HG02678 (cell line): ENCODE data around the gene SH3D19.

ENCODE experiments used
- ATAC-seq: cut with Tn5 transposase; IDR thresholded peaks from one replicate; pipeline ENCODE4 v1.9.1; 2021; ENCODE audit warnings: mild to moderate bottlenecking, moderate library complexity; ENCODE audit not compliant: unreplicated experiment

The SH3D19 gene

DNA sequence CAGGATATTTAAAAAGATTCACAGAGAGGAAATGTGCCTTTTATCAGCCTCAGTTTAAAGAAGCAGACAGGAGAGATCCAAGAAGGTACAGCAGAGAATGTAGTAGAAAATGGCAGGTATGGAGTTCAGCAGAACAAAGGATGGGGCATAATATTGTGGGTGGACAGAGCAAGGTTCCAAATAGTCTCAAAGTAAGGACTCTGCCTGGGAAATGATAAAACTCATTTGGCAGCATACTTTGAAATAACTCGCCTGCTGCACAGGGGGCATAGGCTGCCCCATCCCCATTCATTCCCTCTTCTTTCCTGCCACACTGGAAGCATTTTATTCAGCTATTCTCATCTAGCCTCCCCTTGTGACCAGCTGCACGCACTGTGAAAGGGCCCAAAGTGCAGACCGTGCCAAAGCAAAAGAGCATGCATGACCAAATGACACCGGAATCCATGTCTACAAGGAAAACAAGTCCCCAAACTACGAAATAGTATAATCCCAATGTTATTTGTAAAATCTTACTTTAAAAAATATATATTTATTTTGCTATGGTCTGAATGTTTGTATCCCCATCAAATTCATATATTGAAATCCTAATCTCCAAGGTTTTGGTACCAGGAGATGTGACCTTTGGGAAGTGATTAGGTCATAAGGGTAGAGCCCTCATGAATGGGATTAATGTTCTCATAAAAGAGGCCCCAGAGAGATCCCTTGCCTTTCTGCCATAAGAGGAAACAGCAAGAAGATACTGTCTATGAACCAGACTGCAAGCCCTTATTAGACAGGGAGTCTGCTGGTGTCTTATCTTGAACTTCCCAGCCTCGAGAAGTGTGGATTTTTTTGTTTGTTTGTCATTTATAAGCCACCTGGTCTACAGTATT, 125.8 kb downstream of the SH3D19 start:
- ATAC-seq: no peak

DNA sequence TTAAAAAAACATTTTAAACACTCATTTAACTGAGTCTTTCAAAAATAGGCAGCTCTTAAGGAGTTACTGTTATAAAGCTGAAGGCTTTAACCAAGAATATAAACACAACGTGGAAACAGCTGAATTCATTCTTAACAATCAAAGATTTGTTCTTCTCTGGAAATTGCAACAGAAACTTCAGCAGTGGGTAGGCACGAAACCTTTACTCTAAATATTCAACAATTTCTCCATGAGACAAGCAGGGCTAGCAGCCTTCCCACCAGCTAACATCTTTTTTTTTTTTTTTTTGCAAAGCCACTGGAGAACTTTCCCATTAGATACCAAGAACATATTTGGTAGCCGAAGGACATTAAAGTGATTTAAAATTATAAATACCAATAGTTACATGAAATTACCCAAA, 126.7 kb downstream of the SH3D19 start:
- no peak for ATAC-seq

DNA sequence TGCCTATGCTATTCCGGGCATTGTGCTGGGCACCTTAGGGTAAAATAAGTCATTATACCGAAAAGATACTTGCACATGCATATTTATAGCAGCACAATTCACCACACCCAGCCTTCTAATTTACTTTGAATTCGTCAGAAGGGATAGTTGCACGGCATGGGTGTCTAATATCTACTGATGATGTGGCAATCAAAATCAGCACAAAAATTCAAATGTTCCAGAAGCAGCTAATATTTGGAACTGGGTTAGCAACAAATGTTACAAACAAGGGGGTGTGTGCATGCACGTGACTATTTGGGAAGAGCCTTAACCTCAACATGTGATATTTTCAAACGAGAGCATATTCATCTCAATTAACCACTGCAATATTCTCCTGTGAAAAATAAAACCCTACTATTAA, 128.2 kb downstream of the SH3D19 start:
- no peak for ATAC-seq

DNA sequence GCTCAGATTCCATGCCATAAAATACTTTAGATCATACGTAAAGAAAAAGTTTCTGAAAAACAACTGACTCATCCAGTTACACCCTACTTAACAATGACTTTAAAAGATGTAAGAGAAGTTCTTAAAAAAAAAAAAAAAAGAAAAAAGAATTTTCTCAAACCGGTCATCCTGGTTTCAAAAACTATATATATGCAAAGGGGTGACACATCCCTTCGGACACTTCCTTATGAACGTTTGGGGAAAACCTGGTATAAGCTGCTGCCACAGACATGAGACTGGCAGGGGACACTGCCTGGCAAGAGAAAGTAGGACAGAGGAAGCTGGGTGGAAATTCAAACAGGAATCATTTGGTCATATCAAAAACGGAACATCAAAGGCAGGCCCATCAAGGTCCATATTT, 129.6 kb downstream of the SH3D19 start:
- no peak for ATAC-seq

DNA sequence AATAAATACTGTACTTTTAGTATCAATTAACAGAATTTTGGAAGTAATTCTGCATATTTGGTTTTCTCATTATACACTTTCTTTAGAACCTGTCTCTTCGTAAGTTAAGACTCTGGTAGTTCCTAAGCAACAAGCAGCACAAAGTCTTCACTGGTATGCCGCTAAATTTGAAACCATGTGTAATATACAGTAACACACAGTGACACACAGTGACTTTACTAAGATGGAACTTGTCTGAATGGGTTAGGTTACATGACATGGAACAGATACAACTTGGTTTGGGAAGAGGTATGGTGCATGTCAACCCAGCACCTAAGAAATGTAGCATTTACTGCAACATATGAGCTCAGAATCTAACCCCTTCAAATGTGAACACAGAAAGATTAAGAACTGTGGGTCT, 132.0 kb downstream of the SH3D19 start:
- ATAC-seq: no peak

DNA sequence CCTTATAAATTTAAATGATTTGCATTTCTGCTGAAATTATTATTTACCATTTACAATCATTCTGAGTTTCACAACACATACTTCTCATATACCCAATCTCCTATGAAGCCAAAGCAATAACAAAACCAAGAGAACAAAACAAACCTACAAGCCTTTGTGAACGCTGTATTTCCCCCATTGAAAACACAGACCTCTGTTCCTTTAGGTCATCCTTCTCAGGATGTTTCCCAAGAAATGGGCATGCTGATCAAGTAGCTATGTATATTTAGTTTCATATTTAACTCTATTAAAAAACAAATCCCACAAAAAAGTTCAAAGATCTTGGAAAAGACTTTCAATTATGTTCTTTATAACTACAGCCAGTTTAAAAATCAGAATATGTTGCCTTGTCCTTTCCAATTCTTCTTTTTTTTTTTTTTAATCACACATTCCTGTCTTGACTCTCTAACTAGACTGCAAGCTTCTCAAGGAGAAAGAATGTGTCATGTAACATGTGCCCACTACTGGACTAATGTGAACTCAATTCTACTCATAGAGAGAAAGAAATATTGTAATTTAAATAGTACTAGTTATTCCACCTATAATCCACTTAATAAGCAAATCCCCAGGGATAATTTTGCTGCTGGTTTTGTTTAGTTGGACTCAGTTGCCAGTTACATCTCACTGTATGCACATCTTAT, 132.7 kb downstream of the SH3D19 start:
- no peak for ATAC-seq

DNA sequence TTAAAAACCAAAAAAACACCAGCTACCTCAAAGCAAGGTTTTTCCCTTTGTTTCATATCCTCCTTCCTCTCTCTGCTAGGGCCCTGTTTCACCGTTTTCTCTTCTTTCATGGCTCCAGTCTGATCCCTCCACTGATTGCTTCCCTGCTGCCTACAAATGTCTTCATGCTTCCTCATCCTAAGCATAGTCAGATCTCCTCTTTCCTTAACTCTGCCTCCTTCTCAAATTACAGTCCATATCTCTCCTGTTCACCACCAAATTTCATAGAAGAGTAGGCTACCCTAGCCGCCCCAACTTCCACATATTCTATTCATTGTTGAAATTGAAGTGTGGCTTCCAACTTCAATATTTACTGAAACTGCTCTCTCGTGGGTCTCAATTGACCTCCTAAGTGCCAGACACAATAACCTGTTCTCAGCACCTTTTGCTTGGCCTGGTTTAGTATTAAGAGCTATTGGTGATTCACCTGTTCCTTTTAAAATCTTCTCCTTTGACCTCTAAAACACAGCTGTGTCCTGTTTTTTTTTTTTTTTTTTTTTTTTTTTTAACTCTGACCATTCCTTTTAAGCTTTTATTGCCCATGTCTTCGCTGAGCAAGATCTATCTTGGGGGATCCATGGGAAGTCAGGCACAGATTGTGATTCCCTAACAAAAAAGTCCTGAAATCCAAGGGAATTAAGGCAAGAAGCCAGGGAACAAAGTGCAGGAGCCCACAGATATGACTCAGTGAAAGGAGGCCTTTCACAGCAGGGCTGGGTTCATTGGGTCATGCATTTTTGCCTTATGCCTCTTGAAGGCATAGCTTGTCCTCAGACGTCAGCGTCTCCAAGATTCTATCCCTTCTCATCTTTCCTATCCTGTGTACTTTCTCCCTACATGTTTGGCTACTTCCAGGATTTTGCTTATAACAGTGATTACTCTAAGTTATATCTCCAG, 140.6 kb downstream of the SH3D19 start:
- no peak for ATAC-seq

DNA sequence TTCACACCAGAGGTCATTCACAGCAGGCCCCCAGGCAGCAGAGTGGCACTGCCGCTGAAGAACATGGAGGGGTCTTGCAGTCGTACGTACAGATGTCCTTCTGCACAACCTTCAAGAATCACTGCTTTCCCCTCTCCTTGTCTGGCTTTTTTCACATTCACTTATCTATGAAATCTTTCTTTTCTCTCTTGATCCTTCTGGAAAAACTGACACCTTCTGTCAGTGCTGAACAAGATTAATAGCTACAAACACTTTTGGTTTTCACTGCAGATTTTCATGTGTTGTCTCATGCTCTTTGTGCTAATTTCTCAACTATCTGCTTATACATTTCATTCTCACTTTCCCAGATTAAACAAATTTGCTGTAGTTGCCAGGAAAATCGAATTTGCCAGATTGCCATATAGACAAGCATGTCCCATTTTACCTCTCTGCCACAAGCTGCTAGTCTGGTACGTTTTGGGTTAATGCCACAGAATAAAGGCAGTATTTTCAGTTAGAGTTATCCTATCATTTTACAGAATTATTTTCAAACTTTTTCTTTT, 142.9 kb downstream of the SH3D19 start:
- no peak for ATAC-seq

DNA sequence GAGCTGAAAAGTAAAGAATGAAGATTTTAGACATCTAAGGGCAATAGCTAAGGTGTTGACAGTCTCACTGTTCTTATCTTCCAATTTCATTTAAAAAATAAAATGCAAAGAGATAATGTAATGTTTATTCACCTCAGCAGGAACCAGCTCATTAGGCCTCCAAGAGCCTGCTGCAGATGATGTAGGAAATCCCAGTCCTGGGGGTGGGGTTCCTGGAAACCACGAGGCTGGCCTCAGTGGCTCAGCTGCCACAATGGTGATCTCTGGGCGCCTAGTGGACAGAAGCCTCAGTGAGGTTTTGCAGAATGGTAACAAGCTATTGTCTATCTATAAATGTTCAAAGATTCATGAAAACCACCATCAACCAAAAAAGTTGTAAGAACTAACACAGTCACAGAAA, 148.7 kb downstream of the SH3D19 start:
- ATAC-seq: no peak

DNA sequence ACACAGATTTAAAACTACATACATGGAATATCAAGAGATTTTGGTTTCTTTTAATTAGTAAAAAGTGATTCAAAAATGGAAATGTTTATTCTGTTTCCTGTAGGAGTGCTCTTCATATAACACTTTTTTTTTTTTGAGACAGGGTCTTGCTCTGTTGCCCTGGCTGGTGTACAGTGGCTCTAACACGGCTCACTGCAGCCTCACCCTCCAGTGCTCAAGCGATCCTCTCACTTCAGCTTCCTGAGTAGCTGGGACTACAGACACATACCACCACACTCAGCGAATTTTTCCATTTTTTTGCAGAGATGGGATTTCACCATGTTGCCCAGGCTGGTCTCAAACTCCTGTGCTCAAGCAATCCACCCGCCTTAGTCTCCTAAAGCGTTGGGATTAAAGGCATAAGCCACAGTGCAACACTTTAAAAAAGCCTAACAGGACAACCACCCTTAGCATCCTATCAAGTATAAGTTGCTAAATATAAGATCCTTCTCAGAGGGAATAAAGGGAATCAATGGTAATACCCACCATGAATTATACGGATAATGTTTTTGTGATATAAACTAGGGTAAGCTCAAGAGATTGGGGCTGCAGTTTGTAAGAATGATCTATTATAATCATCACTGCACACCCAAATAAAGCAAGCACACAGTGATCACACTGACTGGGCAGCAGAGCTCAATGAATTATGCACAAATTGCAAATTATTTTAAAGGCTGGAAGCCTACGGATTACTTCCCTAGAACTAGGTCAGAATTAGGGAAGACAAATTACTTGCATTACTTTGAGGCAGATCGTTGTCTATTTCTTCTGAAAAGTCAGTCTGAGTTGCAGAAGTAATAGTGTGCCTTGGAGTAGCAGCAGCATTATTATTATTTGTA, 149.4 kb downstream of the SH3D19 start:
- ATAC-seq: no peak

DNA sequence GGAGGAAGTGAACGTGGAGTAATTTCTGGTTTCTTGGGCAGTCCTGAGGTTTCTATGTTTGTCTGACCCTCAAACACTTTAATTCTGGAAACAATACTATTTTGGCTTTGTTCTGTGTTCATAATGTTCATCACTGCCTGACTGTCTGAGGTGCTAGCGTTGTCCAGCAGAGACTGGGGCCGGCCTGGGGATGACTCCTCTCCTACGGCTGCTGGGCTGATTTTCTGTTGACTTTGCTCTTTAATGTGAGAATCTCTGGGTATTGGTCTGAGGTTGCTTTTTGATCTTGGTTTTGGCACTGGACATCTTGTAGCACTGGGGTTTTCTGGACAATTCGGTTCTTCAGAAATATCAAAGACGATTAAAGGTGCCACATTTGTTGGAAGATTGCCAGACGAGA, 150.2 kb downstream of the SH3D19 start:
- no peak for ATAC-seq

DNA sequence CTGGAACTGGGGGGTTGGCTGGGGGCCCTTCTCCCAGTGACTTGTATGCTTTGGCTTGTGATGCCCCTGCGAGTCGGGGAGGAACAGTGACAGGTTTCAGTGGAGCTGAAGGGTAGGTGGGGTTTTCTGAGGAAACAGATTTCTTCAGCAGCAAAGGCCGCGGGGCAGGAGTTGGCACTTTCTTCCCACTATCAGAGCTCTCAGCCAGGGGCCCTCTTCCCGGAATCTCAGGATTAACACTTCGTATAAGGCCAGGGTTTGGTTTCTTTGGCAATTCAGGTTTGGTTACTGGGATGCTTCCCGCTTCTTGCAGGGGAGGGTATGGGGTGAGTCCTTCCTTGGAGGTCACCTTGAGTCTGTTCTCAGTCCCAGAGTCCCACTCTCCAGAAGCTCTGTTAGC, 150.6 kb downstream of the SH3D19 start:
- ATAC-seq: no peak

DNA sequence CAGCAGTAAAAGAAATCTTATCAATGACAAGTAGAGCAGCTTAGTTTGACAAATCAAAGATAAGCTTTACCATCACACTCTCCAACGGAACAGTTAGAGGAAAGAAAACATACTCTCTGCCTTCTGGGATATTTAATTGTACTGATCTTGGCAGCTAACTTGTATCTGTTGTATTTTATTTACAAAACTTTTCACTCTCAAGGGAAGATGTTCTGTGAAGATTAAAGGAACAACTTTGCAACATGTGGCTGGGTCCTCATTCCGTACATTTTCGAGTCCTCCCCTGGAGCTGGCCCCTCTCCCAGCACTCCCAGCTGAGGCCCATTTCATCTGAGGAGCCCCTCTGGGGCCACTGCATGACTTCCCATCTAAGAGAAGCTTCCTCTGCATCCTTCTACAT, 151.5 kb downstream of the SH3D19 start:
- ATAC-seq: no peak

DNA sequence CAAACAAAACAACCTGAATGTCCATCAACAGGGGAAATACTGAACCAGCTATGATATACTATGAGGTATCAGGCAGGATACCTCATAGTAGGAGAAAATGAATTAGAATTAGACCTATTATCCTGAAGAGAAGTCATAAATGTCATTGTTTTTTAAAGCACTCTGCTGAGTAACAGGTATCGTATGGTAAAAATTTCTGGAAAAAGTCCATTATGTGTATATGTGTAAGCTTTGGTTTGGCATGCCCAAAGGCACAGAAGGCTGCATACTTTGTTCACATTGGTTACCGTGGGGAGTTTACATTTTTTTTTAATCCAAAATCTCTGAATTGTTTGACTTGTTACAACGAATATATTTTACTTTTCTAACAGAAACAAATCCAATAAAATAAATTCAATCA, 155.5 kb downstream of the SH3D19 start:
- ATAC-seq: no peak

DNA sequence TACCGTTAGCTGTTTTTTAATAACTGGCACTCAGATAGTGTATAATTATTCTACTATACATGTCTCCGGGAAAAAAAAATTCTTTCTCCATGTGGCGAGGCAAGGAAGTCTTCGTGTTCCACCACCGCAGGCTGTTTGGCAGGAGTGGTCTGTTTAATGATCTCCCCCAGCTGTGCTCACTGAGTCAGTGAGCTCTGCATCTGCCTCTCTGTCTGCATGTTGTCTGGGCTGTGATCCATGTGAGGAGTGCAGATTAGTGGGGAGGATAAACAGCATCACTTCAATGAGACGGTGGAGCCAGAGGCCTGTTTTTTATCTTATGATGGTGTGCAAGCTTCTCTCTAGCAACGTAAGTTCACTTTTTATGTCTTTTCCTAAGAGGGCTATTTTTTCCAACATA, 156.2 kb downstream of the SH3D19 start:
- no peak for ATAC-seq

DNA sequence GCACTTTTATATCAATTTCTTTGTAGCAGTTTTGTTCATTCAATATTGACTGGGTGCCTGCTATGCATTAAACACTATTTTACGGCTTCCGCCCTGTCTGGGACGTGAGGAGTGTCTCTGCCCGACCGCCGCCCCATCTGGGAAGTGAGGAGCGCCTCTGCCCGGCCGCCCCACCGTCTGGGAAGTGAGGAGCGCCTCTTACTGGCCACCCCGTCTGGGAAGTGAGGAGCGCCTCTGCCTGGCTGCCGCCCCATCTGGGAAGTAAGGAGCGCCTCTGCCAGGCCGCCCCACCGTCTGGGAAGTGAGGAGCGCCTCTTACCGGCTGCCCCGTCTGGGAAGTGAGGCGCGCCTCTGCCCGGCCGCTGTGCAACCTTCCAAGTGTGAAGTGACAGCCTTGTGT, 157.8 kb downstream of the SH3D19 start:
- ATAC-seq: no peak

DNA sequence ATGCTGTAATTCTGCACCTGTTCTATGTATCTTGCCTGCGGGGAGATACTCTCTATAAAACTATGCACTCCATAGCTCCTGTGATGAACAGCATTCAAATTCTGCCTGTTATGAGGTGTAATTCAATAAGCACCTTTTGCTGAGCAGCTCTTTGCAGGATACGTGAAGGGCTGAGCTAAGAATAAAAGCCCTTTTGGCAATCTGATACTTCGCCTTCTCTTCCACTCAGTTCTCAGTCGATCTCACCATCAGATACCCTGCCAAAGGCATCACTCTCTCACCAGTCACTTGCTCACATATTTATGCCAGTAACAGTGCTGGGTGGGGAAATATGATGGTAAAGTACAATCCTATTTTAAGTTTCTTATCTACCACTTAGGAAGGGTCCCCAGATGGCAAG, 158.8 kb downstream of the SH3D19 start:
- ATAC-seq: no peak

DNA sequence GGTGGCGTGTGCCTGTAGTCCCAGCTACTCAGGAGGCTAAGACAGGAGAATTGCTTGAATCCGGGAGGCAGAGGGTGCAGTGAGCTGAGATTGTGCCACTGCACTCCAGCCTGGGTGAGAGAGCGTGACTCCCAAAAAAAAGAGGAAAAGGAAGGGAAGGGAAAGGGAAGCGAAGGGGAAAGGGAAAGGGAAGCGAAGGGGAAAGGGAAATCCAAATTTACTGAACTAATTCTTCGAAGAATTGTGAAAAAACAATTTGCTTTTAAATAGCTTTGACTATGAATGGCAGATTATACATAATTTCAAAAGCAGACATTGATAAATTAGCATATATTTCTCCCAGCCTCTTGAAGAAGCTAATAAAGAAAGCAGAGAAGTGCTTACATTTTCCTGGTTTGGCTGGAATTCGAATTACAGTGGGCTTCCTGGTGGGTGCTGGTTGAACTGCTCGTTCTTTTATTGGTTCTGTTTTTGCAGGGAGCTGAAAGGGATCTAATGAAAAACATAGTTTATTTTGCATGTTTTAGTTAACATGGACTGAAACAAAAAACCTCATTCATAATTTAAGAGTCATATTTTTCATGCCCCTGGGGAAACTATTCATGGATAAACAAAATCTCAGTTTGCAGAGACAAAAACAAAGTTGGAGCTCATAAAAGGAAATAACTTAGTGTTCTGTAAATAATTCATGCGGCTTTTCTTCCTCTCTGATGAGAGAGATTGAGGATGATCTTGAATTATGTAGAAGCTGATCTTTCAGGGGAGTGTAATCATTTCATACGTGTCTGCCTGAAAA, 160.0 kb downstream of the SH3D19 start:
- no peak for ATAC-seq

DNA sequence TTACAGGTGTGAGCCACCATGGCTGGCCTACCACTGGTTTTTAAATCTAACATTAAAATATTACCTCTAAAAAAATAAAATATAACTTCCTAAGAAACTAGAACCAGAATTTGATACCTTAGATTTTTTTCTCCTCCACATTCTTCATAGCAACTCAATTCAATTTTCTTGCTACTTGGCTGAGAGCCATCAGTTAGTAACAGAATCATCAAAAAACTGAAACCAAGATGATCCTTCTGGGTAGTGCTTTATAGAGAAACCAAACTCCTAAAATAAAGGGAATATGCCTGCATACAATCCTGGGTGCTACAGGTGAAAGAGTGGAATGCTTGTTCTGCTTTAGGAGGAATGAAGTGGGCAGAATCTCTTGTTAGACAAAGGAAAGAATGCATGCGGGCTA, 161.6 kb downstream of the SH3D19 start:
- ATAC-seq: no peak
